Gastroesophageal sphincter (tissue), 4 donors: ENCODE measurements around the gene IFNGR1. TPM values are rescaled to one million over a fixed set of nuclear protein-coding genes. Genes with fewer than 3 reads are reported as not detected.

Source experiments
- ATAC-seq: fragments of 150-250 bp; one replicate; pipeline ENCODE4 v1.9.1; 2016; ENCODE audit warnings: mild to moderate bottlenecking, moderate library complexity
- H3K27ac ChIP-seq, 4 donors: fragments of 200-600 bp; sonication (generic) in 3 of 4; 1 replicate in 3 of 4; 2 replicates in 1 of 4; pipeline ENCODE4 v1.5.1; 2016 to 2019
- H3K27me3 ChIP-seq: fragments of 200-600 bp; sonication (generic); one replicate; pipeline ENCODE4 v1.5.1; 2019
- H3K36me3 ChIP-seq, 2 donors: fragments of 200-600 bp; sonication (generic); one replicate each; pipeline ENCODE4 v1.5.1; 2019; ENCODE audit warnings: control low read depth in 1 of 2
- H3K4me1 ChIP-seq, 3 donors: fragments of 200-600 bp; sonication (generic); 1 replicate in 2 of 3; 2 replicates in 1 of 3; pipeline ENCODE4 v1.5.1; 2016 to 2019; ENCODE audit warnings: control low read depth in 2 of 3
- H3K4me3 ChIP-seq, 2 donors: fragments of 200-600 bp; sonication (generic); one replicate each; pipeline ENCODE4 v1.5.1; 2019; ENCODE audit warnings: mild to moderate bottlenecking in 1 of 2, moderate library complexity in 1 of 2
- H3K9me3 ChIP-seq, 3 donors: fragments of 200-600 bp; sonication (generic); one replicate each; pipeline ENCODE4 v1.5.1; 2017 to 2019; ENCODE audit warnings: control low read depth in 2 of 3
- CTCF ChIP-seq, 4 experiments: fragments of 200-600 bp in 2 of 4; fragments of 450-650 bp in 2 of 4; sonication (generic) in 1 of 4; IDR thresholded peaks; one replicate each; pipeline ENCODE4 v1.5.1; 2017 to 2019; ENCODE audit warnings: antibody characterized with exemption in 4 of 4, mild to moderate bottlenecking in 2 of 4, moderate library complexity in 2 of 4
- EP300 ChIP-seq: sonication (generic); formaldehyde crosslinking; IDR thresholded peaks from one replicate; pipeline ENCODE4 v1.6.1; 2017; ENCODE audit warnings: antibody characterized with exemption, mild to moderate bottlenecking
- POLR2A ChIP-seq, 2 donors: fragments of 450-650 bp; IDR thresholded peaks; one replicate each; pipeline ENCODE4 v1.6.1; 2017; ENCODE audit warnings: antibody characterized with exemption in 2 of 2, mild to moderate bottlenecking in 2 of 2, moderate library complexity in 1 of 2
- POLR2AphosphoS5 ChIP-seq: sonication (generic); formaldehyde crosslinking; IDR thresholded peaks from one replicate; pipeline ENCODE4 v1.6.1; 2017; ENCODE audit warnings: antibody characterized with exemption
- WGBS, 2 donors: methylation state at CpG; one replicate each; pipeline ENCODE4 v1.1.5; 2018; ENCODE audit warnings: low coverage in 1 of 2; 5-methylcytosine and 5-hydroxymethylcytosine counted together
- total RNA-seq, 4 donors: library from RNA; depleted of rRNA; stranded (reverse); fragments of >200 nt; gene quantifications; one replicate each; pipeline ENCODE4 v1.1.0, GENCODE V29; 2016

IFNGR1 gene
- total RNA-seq, 4 donors from 2014 or later, result 45.8 to 104 (median 66.9) TPM

GRCh38 chr6:137227871-137228302, 8.7 kb upstream of the IFNGR1 start:
- H3K9me3 ChIP-seq, result no peaks in the 10 kb centered on the region
- H3K36me3 ChIP-seq, result no peaks in the 10 kb centered on the region
- H3K4me1 ChIP-seq, result peaks cover 0 to 17% (median 6%) of the 10 kb centered on the region in 3 donors
- H3K27me3 ChIP-seq, result no peaks in the 10 kb centered on the region
- TF ChIP-seq POLR2AphosphoS5, result no peak
- TF ChIP-seq EP300, result no peak
- TF ChIP-seq CTCF (IDR thresholded peaks at IDR 0.05), result no peak
- TF ChIP-seq POLR2A (IDR thresholded peaks at IDR 0.05), result no peak
- peak; percentile 43 for ATAC-seq
- WGBS, 2 donors, result 39 to 51% methylated on average over 3 to 4 of the region's 4 CpGs
- no peak overlapping the region for H3K4me3 ChIP-seq
- H3K27ac ChIP-seq, result peak overlapping the region in 1 of 4 donors; percentile 45

- no peak for TF ChIP-seq CTCF (IDR thresholded peaks at IDR 0.05)
- TF ChIP-seq POLR2AphosphoS5, result no peak
- no peak for TF ChIP-seq POLR2A (IDR thresholded peaks at IDR 0.05)
- TF ChIP-seq EP300, result no peak
- no peaks in the 10 kb centered on the region for H3K9me3 ChIP-seq
- H3K27me3 ChIP-seq, result no peaks in the 10 kb centered on the region
- H3K27ac ChIP-seq, result no peak overlapping the region
- no peak overlapping the region for H3K4me3 ChIP-seq
- no peak for ATAC-seq
- H3K36me3 ChIP-seq, result no peaks in the 10 kb centered on the region
- peaks cover 0 to 23% (median 8%) of the 10 kb centered on the region in 3 donors for H3K4me1 ChIP-seq
- 82 to 98% methylated on average over 2 to 4 of the region's 4 CpGs for WGBS, 2 donors
Observed at GRCh38 chr6:137226697-137227096, 7.5 kb upstream of the IFNGR1 start.

DNA sequence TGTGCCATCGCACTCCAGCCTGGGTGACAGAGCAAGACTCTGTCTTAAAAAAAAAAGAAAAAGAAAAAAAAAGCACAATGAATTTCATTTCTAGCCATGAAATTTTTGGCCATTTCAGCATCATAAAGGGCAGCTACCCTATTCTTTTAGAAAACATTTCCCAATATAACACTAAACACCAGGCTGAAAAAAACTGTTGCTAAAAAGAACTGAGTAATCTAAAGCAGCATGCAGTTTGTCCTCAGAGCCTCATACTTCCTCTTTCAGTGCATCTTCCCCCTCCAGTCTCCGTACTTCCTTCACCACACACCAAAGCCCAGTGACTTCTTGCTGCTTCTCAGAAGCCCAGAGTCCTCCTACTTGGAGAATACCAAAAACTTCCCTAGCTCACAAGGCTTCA, 5.6 kb upstream of the IFNGR1 start:
- Histone ChIP-seq H3K27ac (peak overlapping the region in 2 of 4 donors; percentile 54 to 75), H3K4me1 (peaks cover 0 to 42% (median 10%) of the 10 kb centered on the region in 3 donors), H3K4me3 (no peak overlapping the region), H3K36me3 (no peaks in the 10 kb centered on the region), H3K27me3 (no peaks in the 10 kb centered on the region), H3K9me3 (no peaks in the 10 kb centered on the region)
- WGBS, 2 donors, result 86 to 89% methylated on average over 1 to 2 of the region's 2 CpGs
- TF ChIP-seq POLR2A (IDR thresholded peaks at IDR 0.05) (no peak), POLR2AphosphoS5 (no peak), EP300 (no peak), CTCF (IDR thresholded peaks at IDR 0.05) (no peak)
- peak; percentile 52 for ATAC-seq

- no peak for ATAC-seq
- Histone ChIP-seq H3K27me3 (no peaks in the 10 kb centered on the region), H3K4me3 (no peak overlapping the region), H3K9me3 (no peaks in the 10 kb centered on the region), H3K27ac (peak overlapping the region; percentile 30 to 70 (median 52)), H3K4me1 (peaks cover 0 to 45% (median 10%) of the 10 kb centered on the region in 3 donors), H3K36me3 (no peaks in the 10 kb centered on the region)
- 50 to 86% methylated on average over 2 to 5 of the region's 6 CpGs for WGBS, 2 donors
- TF ChIP-seq POLR2AphosphoS5, result no peak
- TF ChIP-seq CTCF (IDR thresholded peaks at IDR 0.05), result no peak
- no peak for TF ChIP-seq EP300
Observed at GRCh38 chr6:137223370-137224131, 4.4 kb upstream of the IFNGR1 start.

DNA sequence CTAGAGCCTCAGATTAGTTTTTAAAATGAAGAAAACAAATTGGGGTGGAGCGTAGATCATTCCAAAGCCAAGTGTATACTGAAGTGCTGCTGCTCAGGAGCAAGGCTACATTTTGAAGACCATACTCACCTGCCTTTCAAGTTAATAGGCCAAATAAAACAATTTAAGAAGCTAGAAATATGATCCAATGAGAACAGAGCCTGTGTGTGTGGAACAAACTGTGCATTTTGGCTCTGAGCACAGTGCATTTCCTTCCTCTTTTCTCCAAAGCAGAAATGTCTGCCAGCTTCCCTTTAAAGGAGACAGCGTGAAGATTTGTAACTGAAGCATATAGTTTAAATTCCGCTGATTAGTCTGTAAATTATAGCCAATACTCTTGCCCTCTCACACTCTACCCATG, 3.2 kb upstream of the IFNGR1 start:
- Histone ChIP-seq H3K4me3 (no peak overlapping the region), H3K4me1 (peaks cover 4 to 45% (median 4%) of the 10 kb centered on the region in 3 donors), H3K27me3 (no peaks in the 10 kb centered on the region), H3K9me3 (no peaks in the 10 kb centered on the region), H3K36me3 (no peaks in the 10 kb centered on the region), H3K27ac (peak overlapping the region; percentile 13 to 70 (median 56))
- no peak for ATAC-seq
- 39 to 52% methylated on average over 3 of the region's 3 CpGs for WGBS, 2 donors
- no peak for TF ChIP-seq EP300
- TF ChIP-seq POLR2AphosphoS5, result no peak
- no peak for TF ChIP-seq POLR2A (IDR thresholded peaks at IDR 0.05)
- TF ChIP-seq CTCF (IDR thresholded peaks at IDR 0.05), result no peak
